Fibroblast of mammary gland (primary cell): ENCODE results near the gene EFNB2.

Source experiments
- DNase-seq: peaks from one replicate; pipeline ENCODE4 v3.0.0-alpha.2; 2010; ENCODE audit warnings: low read depth
- H3K4me3 ChIP-seq: 2 replicates; pipeline ENCODE4 v1.5.1; 2011; ENCODE audit warnings: low read depth, mild to moderate bottlenecking, low read length, moderate library complexity; ENCODE audit not compliant: control insufficient read depth
- TF ChIP-seq, protein P1 (sequence below): conservative IDR thresholded peaks from 2 replicates; pipeline ENCODE4 v1.5.1; 2011; ENCODE audit warnings: low read depth, low read length, inconsistent platforms; ENCODE audit not compliant: control insufficient read depth, insufficient read depth

Gene EFNB2

DNA sequence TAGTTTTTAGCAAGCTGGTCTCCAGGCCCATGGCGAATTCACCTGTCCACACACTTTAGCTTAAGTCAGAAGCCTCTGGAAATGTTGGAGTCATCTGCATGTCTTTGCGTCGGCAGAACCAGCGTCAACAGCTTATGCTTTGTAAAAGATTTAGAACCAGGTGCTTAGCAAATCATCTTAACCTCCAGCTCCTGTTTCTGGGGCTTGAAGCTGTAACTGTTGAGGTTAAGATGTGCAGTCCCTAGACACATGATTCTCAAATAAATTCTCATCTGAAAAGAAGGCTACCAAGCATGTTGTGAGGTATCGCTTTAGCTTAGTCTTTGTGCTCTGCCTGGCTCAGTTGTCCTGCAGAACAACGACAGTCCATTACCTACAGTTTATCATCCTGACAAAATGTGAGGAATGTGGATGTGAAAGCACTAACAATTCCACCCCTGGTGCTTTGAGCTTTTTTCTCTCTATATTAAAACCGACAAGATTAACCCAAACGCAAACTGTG lies 4.4 kb downstream of the EFNB2 start:
- no peak overlapping the region for H3K4me3 ChIP-seq
- TF ChIP-seq, protein P1, sequence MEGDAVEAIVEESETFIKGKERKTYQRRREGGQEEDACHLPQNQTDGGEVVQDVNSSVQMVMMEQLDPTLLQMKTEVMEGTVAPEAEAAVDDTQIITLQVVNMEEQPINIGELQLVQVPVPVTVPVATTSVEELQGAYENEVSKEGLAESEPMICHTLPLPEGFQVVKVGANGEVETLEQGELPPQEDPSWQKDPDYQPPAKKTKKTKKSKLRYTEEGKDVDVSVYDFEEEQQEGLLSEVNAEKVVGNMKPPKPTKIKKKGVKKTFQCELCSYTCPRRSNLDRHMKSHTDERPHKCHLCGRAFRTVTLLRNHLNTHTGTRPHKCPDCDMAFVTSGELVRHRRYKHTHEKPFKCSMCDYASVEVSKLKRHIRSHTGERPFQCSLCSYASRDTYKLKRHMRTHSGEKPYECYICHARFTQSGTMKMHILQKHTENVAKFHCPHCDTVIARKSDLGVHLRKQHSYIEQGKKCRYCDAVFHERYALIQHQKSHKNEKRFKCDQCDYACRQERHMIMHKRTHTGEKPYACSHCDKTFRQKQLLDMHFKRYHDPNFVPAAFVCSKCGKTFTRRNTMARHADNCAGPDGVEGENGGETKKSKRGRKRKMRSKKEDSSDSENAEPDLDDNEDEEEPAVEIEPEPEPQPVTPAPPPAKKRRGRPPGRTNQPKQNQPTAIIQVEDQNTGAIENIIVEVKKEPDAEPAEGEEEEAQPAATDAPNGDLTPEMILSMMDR, result no peak
- DNase-seq, result no peak

DNA sequence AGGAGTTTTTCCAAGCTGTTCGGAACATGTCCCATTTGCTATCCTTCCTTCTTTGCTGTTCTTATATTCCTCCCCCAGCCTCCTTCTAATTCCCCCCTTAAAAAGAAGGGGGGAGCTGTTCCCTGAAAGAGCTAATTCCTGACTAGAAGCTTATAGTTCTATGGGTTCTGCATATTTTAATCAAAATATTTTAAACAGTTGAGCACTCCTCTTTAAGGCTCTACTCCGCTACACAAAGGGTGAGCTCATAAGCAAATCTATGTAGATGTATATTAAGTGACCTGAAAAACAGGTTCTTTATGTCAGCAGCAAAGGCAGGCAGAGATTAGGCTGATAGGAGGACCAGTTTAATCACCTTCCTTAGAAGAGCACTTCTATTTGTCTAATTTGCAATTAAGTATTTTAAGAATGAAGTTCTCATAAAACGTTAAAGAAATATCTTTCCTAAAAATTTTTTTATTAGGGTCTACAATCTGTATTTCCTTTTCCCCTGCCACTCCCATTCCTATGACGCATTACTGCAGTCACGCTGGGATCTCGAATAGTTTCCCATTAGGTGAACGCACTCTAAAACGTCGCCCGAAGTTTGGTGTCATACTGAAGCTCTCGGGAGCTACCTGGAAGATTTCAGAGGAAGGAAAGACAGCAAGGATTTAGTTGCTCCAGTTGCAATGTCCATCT lies 5.2 kb downstream of the EFNB2 start:
- TF ChIP-seq, protein P1, result no peak
- DNase-seq, result no peak
- no peak overlapping the region for H3K4me3 ChIP-seq

DNA sequence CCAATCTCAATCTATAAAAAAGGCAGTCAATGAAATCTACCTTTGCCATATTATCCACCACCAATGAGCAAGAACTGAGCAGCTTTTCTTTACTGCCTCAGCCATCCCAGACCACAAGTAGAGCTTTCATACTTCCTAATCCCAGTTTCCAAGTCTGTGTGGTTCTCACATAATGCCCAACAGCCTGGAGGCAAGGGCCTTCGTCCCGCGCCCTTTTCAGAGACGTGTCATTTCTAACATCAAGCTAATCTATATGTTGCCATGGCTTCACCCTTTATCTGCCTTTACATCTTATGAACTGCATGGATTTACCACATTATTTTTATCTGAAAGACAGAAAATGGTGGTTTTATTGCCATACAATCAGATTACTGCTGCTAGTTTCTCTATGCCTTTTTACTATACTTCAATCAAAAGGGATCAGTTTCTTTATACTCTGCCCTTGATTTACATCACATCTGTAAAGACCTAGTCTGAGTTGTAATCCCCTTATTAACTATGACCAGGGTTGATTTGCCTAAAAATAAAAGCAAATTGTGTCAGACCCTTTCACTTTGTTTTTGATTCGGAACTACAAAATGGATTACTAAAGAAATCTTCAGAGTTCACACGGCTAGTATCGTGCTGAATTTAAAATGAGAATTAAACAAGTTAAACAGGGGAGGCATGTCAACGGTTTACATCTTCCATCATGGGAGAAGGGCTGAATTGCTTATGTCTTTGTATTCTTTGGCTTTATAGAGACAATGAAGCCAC lies 5.9 kb downstream of the EFNB2 start:
- TF ChIP-seq, protein P1, result no peak

DNA sequence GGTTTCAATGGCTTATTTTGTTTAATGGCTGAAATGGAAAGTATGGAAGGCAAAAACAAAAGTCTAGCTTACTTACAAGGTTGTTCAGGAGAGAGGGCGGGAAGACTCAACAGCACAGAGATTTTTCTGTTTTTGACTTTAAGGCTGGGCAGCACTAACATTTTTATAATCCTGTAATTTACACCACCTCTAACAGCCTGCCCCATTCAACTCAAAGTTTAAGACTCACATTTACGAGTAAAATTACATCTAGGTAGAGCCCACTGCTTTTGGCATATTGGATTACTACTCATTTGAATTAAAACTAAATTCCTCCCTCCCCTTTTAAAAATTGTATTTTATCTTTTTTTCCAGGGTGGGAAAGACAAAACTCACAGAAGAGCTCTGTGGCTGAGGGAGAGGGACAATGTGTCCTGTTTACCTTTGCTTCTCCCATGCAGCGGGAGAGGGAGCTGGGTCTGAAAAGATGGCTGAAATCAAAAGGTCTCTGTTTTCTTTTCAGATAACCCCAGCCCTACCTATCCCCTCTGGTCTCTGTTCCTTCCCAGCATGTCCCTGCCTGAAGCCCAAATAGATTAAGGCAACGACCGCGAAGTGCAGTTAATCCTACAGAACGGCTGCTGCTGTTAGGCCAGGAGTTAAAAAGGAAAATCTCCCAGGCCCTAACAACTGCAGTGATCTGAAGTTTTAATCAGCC lies 6.6 kb downstream of the EFNB2 start:
- TF ChIP-seq, protein P1, result no peak
- no peak for DNase-seq
- no peak overlapping the region for H3K4me3 ChIP-seq

More for the DNA sequence above, 5.9 kb downstream of the EFNB2 start:
- H3K4me3 ChIP-seq, result no peak overlapping the region
- no peak for DNase-seq

DNA sequence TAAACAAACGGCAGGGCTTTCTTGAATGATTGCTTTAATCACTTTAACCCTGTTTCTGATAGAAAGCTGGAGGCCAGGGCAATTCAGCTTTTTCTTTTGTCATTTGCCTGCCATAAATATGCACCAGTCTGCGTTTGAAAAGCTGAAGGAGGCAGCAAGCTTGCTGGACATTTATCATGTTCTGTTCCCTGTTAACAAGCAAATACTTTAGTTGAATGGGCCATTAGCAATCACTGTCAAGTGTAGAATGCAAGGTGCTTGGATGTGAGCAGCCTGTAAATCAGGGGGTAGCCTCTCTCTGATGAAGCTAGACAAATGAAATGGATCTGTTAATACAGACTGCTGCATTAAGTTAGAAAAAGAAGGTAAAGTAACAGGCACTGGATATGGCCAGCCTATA lies 7.6 kb downstream of the EFNB2 start:
- H3K4me3 ChIP-seq, result no peak overlapping the region
- no peak for DNase-seq
- TF ChIP-seq, protein P1, result no peak

DNA sequence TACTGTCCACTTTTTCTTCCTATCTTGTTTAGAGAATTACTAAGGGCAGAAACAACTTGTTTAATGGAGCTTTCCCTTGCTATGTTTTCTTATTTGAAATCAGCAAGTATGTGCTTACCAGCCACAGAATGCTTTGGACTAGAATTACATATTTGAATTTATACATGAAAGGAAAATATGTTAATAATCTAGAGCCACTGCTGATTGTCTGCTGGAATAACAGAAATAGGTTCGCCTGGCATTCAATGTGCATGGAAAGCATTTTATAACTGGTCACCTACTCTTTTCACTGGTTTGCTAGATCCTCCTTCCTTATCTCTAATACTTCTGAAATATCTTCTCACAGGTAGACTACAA lies 8.0 kb downstream of the EFNB2 start:
- no peak for DNase-seq
- no peak overlapping the region for H3K4me3 ChIP-seq
- TF ChIP-seq, protein P1, result no peak
